Astrocyte (in vitro differentiated cells and primary cell): ENCODE data around the gene NR2C2.

Experiments used
- CTCF ChIP-seq: IDR thresholded peaks from 2 replicates; pipeline ENCODE4 v1.5.1; 2011; ENCODE audit warnings: low read depth, mild to moderate bottlenecking, inconsistent platforms, low read length, moderate library complexity; ENCODE audit not compliant: insufficient read depth
- EZH2 ChIP-seq: IDR thresholded peaks from 2 replicates; pipeline ENCODE4 v1.6.1; 2012; ENCODE audit warnings: mild to moderate bottlenecking, low read length, inconsistent platforms; ENCODE audit not compliant: insufficient read depth

DNA sequence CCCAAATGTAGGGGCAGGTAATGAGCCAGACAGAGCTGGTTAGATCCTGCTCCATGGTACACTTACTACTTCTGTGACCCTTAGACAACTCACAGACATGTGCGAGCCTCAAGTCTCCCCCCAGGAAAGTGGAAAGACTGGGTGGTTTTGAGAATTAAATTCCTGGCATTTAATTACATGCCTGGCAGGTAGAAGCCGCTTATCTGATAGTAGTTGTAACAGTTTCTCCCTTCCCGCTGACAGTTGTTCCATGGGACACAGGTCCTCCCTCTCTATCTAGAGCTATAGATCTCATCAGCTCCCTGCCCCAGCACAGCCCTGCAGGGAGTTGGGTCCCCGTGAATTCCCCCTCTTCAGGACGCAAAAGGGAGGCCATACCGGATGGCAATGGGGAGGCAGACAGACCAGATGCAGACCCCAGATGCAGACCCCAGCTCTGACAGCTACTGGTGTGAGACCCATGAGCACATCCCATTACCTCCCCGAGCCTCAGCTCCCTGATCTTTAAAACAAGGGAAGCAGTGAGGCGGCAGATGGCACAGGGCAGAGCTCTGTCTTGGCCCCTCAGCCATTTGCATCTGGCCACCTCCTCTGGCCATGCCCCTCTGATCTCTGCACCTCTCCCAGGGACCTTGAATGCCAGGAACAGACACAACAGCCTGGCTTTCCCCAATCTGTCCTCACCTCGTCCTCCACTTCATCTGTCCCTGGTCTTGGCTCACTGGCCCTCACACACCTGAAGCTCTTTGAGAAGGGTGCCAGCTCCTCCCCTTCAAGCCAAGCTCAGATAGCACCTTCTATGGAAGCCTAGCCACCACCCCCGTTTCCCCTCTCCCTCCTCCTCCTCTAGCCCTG, 34.1 kb upstream of the NR2C2 start:
- TF ChIP-seq CTCF (no peak), EZH2 (no peak)
